Measurements from ENCODE around the gene CPSF4.
A peak's percentile ranks its signal among the peaks of the same experiment; 100 is the strongest.

Gene CPSF4

DNA sequence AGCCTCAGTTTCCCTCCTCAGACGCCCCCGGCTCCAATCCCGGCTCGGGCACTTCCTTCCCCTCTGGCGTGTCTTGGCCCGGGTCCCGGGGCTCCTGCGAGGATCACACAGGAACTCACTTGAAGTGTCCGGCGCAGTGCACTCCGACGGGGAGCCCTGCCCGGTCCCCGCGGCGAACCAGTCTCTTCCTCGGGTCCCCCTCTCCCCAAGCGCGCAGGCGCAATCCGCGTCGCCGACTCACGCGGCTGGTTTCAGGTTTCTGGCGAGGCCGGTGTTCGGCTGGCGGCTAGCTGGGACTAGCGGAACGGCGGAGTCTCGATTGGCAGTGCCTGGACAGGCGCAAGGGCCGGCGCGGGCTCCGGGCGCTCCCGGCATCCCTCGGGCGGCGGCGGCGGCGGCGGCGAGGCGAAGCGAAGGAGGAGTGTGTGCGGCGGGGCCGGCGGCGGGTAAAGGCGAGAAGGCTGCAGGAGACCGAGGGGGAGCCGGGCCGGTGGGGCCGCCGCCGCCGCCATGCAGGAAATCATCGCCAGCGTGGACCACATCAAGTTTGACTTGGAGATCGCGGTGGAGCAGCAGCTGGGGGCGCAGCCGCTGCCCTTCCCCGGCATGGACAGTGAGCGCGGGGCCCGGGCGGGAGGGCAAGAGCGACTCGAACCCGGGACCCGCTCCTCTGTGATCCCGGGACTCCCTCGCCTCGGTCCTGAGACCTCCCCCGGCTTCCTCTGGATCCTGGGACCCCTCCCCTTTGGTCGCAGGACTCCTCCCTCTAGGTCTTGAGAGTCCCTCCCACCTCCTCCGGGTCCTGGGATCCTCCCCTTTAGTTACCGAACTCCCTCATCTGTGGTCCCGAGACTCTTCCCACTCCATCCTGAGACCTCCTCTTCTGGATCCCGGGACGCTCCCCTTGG is at the start of gene CPSF4, which contains the start of gene PTCD1:
TSS of gene CPSF4 (plus strand) at position 371 of the 908 bp plus-strand sequence. CDS start at position 511, 140 bp downstream.
TSS of gene PTCD1 (minus strand) at position 226 of the 908 bp plus-strand sequence. CDS start 3,556 bp downstream, outside the sequence.
- peaks cover 11% of the 10 kb centered on the region for H3K4me1 ChIP-seq (ENCODE audit: control insufficient read depth, insufficient read depth, low read length)
- peak within 1 kb of the TSS; percentile 79 for H3K27ac ChIP-seq (ENCODE audit: low read depth, low read length)
- peaks cover 5% of the 10 kb centered on the region for H3K36me3 ChIP-seq (ENCODE audit: control insufficient read depth, insufficient read depth, low read length)
- H3K27me3 ChIP-seq (ENCODE audit: control insufficient read depth, insufficient read depth, low read length), result no peaks in the 10 kb centered on the region
- peak within 1 kb of the TSS; percentile 91 for H3K4me3 ChIP-seq (ENCODE audit: low read length)
- peak within 1 kb of the TSS; percentile 78 for H3K9ac ChIP-seq (ENCODE audit: low read length)

DNA sequence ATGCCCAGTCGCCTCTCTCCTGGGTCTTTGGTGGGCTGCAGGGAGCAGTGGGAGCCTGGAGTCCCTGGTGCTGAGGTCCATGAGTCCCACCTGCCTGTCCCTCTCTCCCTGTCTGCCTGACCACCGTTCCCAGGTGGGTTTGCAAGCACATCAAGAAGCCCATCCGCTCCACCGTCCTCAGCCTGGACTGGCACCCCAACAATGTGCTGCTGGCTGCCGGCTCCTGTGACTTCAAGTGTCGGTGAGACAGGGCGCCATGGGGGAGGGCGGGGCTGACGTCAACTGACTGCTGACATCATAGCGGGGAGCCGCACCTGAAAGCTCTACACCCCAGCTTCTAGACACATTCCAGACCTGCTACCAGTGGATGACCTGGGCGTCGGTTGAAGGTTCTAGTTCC is 49.0 kb upstream of the CPSF4 start:
- Histone ChIP-seq H3K4me1 (ENCODE audit: control insufficient read depth, insufficient read depth, low read length) (peaks cover 5% of the 10 kb centered on the region), H3K36me3 (ENCODE audit: control insufficient read depth, insufficient read depth, low read length) (peaks cover 25% of the 10 kb centered on the region), H3K27ac (ENCODE audit: low read depth, low read length) (no peak overlapping the region), H3K27me3 (ENCODE audit: control insufficient read depth, insufficient read depth, low read length) (no peaks in the 10 kb centered on the region), H3K4me3 (ENCODE audit: low read length) (no peak overlapping the region), H3K9ac (ENCODE audit: low read length) (no peak overlapping the region)

GRCh38 chr7:99390941-99391602 is 47.7 kb upstream of the CPSF4 start:
- Histone ChIP-seq H3K4me3 (ENCODE audit: low read length) (no peak overlapping the region), H3K36me3 (ENCODE audit: control insufficient read depth, insufficient read depth, low read length) (peaks cover 32% of the 10 kb centered on the region), H3K27me3 (ENCODE audit: control insufficient read depth, insufficient read depth, low read length) (no peaks in the 10 kb centered on the region), H3K9ac (ENCODE audit: low read length) (no peak overlapping the region), H3K4me1 (ENCODE audit: control insufficient read depth, insufficient read depth, low read length) (peaks cover 5% of the 10 kb centered on the region), H3K27ac (ENCODE audit: low read depth, low read length) (no peak overlapping the region)

DNA sequence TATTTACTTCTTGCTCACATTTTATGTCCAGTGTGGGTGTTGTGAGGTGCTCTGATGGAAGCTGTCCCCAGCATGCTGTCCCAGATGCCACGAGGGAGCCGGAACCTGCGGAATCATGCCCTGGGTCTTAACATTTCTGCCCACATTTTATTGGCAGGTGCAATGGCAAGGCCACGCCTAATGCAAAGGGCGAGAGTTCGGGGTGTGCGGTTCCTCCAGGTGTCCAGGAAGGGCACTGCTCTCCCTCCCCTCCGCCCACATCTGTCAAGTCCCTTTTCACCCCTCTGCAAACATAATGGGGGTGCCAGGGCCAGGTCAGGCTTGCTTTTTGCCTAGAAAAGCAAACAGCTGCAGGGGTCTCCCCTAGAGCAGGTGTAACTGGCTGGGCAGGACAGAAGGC is 46.7 kb upstream of the CPSF4 start:
- Histone ChIP-seq H3K27ac (ENCODE audit: low read depth, low read length) (no peak overlapping the region), H3K36me3 (ENCODE audit: control insufficient read depth, insufficient read depth, low read length) (peaks cover 28% of the 10 kb centered on the region), H3K4me3 (ENCODE audit: low read length) (peak overlapping the region; percentile 81), H3K4me1 (ENCODE audit: control insufficient read depth, insufficient read depth, low read length) (peaks cover 5% of the 10 kb centered on the region), H3K27me3 (ENCODE audit: control insufficient read depth, insufficient read depth, low read length) (no peaks in the 10 kb centered on the region), H3K9ac (ENCODE audit: low read length) (no peak overlapping the region)

DNA sequence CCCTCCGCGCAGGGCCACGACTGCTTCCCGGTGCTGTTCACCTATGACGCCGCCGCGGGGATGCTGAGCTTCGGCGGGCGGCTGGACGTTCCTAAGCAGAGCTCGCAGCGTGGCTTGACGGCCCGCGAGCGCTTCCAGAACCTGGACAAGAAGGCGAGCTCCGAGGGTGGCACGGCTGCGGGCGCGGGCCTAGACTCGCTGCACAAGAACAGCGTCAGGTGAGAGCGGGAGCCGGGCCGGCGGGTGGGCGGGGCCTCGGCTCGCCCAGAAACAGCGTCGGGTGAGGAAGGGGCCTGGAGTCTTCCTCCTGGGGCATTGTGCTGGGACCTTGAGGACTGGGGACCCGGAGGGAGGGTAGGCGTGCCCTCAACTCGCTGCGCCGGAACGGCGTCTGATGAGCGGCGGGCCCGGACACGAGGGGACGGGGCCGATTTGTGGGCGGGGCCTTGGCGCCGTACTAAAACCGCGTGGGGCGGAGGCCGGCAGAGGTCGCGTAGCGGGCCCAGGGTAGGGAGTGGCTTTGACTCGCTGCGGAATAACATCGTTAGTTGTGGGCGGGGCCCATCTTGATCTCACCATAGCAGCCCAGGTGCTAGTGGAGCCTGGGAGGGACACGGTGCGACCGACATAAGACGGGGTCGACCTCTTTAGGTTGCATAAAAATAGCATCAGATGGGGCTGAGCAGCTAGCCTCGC is 45.9 kb upstream of the CPSF4 start:
- Histone ChIP-seq H3K4me3 (ENCODE audit: low read length) (peak overlapping the region; percentile 81), H3K27ac (ENCODE audit: low read depth, low read length) (peak overlapping the region; percentile 48), H3K9ac (ENCODE audit: low read length) (no peak overlapping the region), H3K27me3 (ENCODE audit: control insufficient read depth, insufficient read depth, low read length) (no peaks in the 10 kb centered on the region), H3K36me3 (ENCODE audit: control insufficient read depth, insufficient read depth, low read length) (peaks cover 35% of the 10 kb centered on the region), H3K4me1 (ENCODE audit: control insufficient read depth, insufficient read depth, low read length) (peaks cover 5% of the 10 kb centered on the region)

DNA sequence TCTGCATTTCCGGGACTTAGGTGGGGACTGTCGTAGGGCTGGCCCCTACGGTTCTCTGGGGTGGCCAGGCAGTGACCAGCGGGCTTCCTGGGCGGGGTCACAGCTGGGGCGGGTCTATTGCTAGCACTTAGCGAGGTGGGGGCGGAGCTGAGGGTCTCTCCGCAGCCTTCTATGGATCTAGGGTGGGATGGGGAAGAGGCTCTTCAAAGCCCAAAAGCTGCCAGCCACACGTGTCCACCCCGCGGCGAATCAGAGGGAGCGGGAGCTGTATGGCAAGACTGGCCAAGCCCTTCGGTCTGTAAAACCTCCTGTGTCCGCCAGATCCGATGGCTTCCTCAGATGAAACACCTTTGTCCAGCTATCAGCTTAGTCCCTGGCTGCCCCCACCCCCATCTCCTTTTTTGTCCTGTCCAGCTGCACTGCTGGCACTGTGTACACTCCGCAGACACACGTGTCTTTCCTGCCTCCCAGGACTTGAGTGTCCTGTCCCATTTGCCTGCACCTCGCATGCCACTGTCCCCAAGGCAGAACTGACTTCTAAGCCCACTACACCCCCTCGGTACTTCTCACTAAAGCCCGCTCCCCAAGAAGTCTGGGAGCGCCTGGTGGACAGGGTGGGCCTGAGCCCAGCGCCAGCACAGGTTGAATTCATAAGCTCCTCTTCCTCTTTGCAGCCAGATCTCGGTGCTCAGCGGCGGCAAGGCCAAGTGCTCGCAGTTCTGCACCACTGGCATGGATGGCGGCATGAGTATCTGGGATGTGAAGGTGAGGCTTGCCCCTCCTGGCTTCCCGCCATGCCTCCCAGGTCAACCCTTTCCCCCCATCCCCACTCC is 45.2 kb upstream of the CPSF4 start:
- Histone ChIP-seq H3K27me3 (ENCODE audit: control insufficient read depth, insufficient read depth, low read length) (no peaks in the 10 kb centered on the region), H3K4me3 (ENCODE audit: low read length) (peak overlapping the region; percentile 81), H3K36me3 (ENCODE audit: control insufficient read depth, insufficient read depth, low read length) (peaks cover 33% of the 10 kb centered on the region), H3K27ac (ENCODE audit: low read depth, low read length) (peak overlapping the region; percentile 48), H3K9ac (ENCODE audit: low read length) (no peak overlapping the region), H3K4me1 (ENCODE audit: control insufficient read depth, insufficient read depth, low read length) (peaks cover 5% of the 10 kb centered on the region)

DNA sequence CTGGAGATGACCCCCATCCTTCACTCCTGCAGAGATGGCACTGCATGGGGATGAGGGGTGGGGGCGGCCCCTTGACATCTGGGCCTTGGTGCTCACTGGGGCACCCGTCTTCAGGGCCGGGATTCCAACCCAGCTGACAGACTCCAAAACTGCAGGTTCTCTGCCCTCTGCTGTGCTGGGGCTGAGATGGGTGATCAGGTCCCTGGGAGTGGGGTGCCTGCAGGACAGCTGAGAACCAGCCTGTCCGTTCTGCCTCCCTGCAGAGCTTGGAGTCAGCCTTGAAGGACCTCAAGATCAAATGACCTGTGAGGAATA is 44.6 kb upstream of the CPSF4 start:
- H3K4me1 ChIP-seq (ENCODE audit: control insufficient read depth, insufficient read depth, low read length), result peaks cover 5% of the 10 kb centered on the region
- H3K27me3 ChIP-seq (ENCODE audit: control insufficient read depth, insufficient read depth, low read length), result no peaks in the 10 kb centered on the region
- H3K4me3 ChIP-seq (ENCODE audit: low read length), result no peak overlapping the region
- H3K36me3 ChIP-seq (ENCODE audit: control insufficient read depth, insufficient read depth, low read length), result peaks cover 37% of the 10 kb centered on the region
- no peak overlapping the region for H3K27ac ChIP-seq (ENCODE audit: low read depth, low read length)
- no peak overlapping the region for H3K9ac ChIP-seq (ENCODE audit: low read length)

GRCh38 chr7:99395616-99396327 is 43.0 kb upstream of the CPSF4 start:
- Histone ChIP-seq H3K4me3 (ENCODE audit: low read length) (no peak overlapping the region), H3K27me3 (ENCODE audit: control insufficient read depth, insufficient read depth, low read length) (no peaks in the 10 kb centered on the region), H3K9ac (ENCODE audit: low read length) (no peak overlapping the region), H3K27ac (ENCODE audit: low read depth, low read length) (no peak overlapping the region), H3K4me1 (ENCODE audit: control insufficient read depth, insufficient read depth, low read length) (peaks cover 5% of the 10 kb centered on the region), H3K36me3 (ENCODE audit: control insufficient read depth, insufficient read depth, low read length) (peaks cover 45% of the 10 kb centered on the region)

GRCh38 chr7:99396418-99397296 is 42.1 kb upstream of the CPSF4 start:
- H3K9ac ChIP-seq (ENCODE audit: low read length), result no peak overlapping the region
- peaks cover 5% of the 10 kb centered on the region for H3K4me1 ChIP-seq (ENCODE audit: control insufficient read depth, insufficient read depth, low read length)
- no peak overlapping the region for H3K27ac ChIP-seq (ENCODE audit: low read depth, low read length)
- H3K27me3 ChIP-seq (ENCODE audit: control insufficient read depth, insufficient read depth, low read length), result no peaks in the 10 kb centered on the region
- no peak overlapping the region for H3K4me3 ChIP-seq (ENCODE audit: low read length)
- peaks cover 47% of the 10 kb centered on the region for H3K36me3 ChIP-seq (ENCODE audit: control insufficient read depth, insufficient read depth, low read length)

- no peak overlapping the region for H3K27ac ChIP-seq (ENCODE audit: low read depth, low read length)
- H3K27me3 ChIP-seq (ENCODE audit: control insufficient read depth, insufficient read depth, low read length), result no peaks in the 10 kb centered on the region
- H3K4me1 ChIP-seq (ENCODE audit: control insufficient read depth, insufficient read depth, low read length), result peaks cover 5% of the 10 kb centered on the region
- H3K4me3 ChIP-seq (ENCODE audit: low read length), result no peak overlapping the region
- no peak overlapping the region for H3K9ac ChIP-seq (ENCODE audit: low read length)
- peaks cover 47% of the 10 kb centered on the region for H3K36me3 ChIP-seq (ENCODE audit: control insufficient read depth, insufficient read depth, low read length)
These were observed 41.3 kb upstream of the CPSF4 start for GRCh38 chr7:99397297-99397983.
